Neural cell (in vitro differentiated cells): Measurements from ENCODE around the gene FOXS1. TPM values are rescaled to one million over a fixed set of nuclear protein-coding genes. Genes with fewer than 3 reads are reported as not detected.

Source experiments
- H2AFZ ChIP-seq: fragments of 200-600, 300-800 bp; sonication (generic), shearing (Covaris generic); 2 replicates; pipeline ENCODE4 v1.6.0; 2014; ENCODE audit warnings: low read depth, mild to moderate bottlenecking, antibody characterized with exemption, low read length, moderate library complexity
- H3F3A ChIP-seq: fragments of 200-600 bp; shearing (Covaris generic); 2 replicates; pipeline ENCODE4 v1.6.1; 2016; ENCODE audit warnings: mild to moderate bottlenecking, moderate library complexity, mixed read lengths, antibody characterized with exemption, low read length; ENCODE audit not compliant: insufficient read depth, poor library complexity, severe bottlenecking
- H3K27ac ChIP-seq: fragments of 200-600, 300-800 bp; sonication (generic), shearing (Covaris generic); 2 replicates; pipeline ENCODE4 v1.5.1; 2014; ENCODE audit warnings: mild to moderate bottlenecking, low read length, moderate library complexity
- H3K27me3 ChIP-seq: fragments of 300-800, 200-600 bp; sonication (generic), shearing (Covaris generic); 2 replicates; pipeline ENCODE4 v1.6.0; 2014; ENCODE audit warnings: mild to moderate bottlenecking, low read depth, low read length, moderate library complexity; ENCODE audit not compliant: insufficient read depth
- H3K36me3 ChIP-seq: fragments of 300-800, 200-600 bp; sonication (generic), shearing (Covaris generic); 2 replicates; pipeline ENCODE4 v1.5.1; 2014; ENCODE audit warnings: mild to moderate bottlenecking, antibody characterized with exemption, low read length, moderate library complexity; ENCODE audit not compliant: insufficient read depth
- H3K4me2 ChIP-seq: fragments of 300-800, 200-600 bp; sonication (generic), shearing (Covaris generic); 2 replicates; pipeline ENCODE4 v1.6.0; 2014; ENCODE audit warnings: mild to moderate bottlenecking, low read length
- H3K4me3 ChIP-seq: fragments of 300-800, 200-600 bp; sonication (generic), shearing (Covaris generic); 2 replicates; pipeline ENCODE4 v1.5.1; 2014; ENCODE audit warnings: mild to moderate bottlenecking, low read length, moderate library complexity
- H3K79me2 ChIP-seq: fragments of 200-600 bp; shearing (Covaris generic); replicated peaks from 2 replicates; pipeline ENCODE4 v1.6.0; 2014; ENCODE audit warnings: mild to moderate bottlenecking, low read length, moderate library complexity; ENCODE audit not compliant: insufficient read depth
- H3K9ac ChIP-seq: fragments of 300-800, 200-600 bp; sonication (generic), shearing (Covaris generic); 2 replicates; pipeline ENCODE4 v1.6.1; 2016; ENCODE audit warnings: mild to moderate bottlenecking, low read length, mixed read lengths
- H3K9me2 ChIP-seq: fragments of 200-600 bp; shearing (Covaris generic); 2 replicates; pipeline ENCODE4 v1.6.1; 2016; ENCODE audit warnings: mild to moderate bottlenecking, low read length, mixed read lengths; ENCODE audit not compliant: insufficient read depth
- H3K9me3 ChIP-seq: fragments of 200-600, 300-800 bp; sonication (generic), shearing (Covaris generic); 2 replicates; pipeline ENCODE4 v1.6.1; 2016; ENCODE audit warnings: mild to moderate bottlenecking, mixed run types, low read length, moderate library complexity, mixed read lengths
- H4K20me1 ChIP-seq: fragments of 200-600 bp; shearing (Covaris generic); 2 replicates; pipeline ENCODE4 v1.6.1; 2016; ENCODE audit warnings: mild to moderate bottlenecking, mixed run types; ENCODE audit not compliant: insufficient read depth
- EP300 ChIP-seq: fragments of 450-650 bp; conservative IDR thresholded peaks from 2 replicates; pipeline ENCODE4 v1.6.1; 2014; ENCODE audit warnings: antibody characterized with exemption, mild to moderate bottlenecking, moderate library complexity; ENCODE audit not compliant: poor library complexity, severe bottlenecking
- EZH2 ChIP-seq: fragments of 200-600, 300-800 bp; shearing (Covaris generic), sonication (generic); IDR thresholded peaks from 2 replicates; pipeline ENCODE4 v1.6.1; 2014; ENCODE audit warnings: antibody characterized with exemption, low read length, borderline replicate concordance, mild to moderate bottlenecking; ENCODE audit not compliant: insufficient read depth, poor library complexity, severe bottlenecking
- MXI1 ChIP-seq: fragments of 450-650 bp; conservative IDR thresholded peaks from 2 replicates; pipeline ENCODE4 v1.6.1; 2014; ENCODE audit warnings: antibody characterized with exemption, mild to moderate bottlenecking; ENCODE audit not compliant: poor library complexity, severe bottlenecking
- POLR2AphosphoS5 ChIP-seq: IDR thresholded peaks from 2 replicates; pipeline ENCODE4 v1.6.1; 2012
- RAD21 ChIP-seq: fragments of 450-650 bp; conservative IDR thresholded peaks from 2 replicates; pipeline ENCODE4 v1.6.1; 2014; ENCODE audit warnings: antibody characterized with exemption, mild to moderate bottlenecking, moderate library complexity
- SMC3 ChIP-seq: fragments of 450-650 bp; conservative IDR thresholded peaks from 2 replicates; pipeline ENCODE4 v1.6.1; 2014; ENCODE audit warnings: antibody characterized with exemption, mild to moderate bottlenecking, moderate library complexity; ENCODE audit not compliant: poor library complexity
- TAF1 ChIP-seq: IDR thresholded peaks from 2 replicates; pipeline ENCODE4 v1.6.1; 2012; ENCODE audit warnings: low read depth
- polyA minus RNA-seq: library from RNA; depleted of rRNA, polyadenylated mRNA; stranded (reverse); fragments of >200 nt; gene quantifications from 2 replicates; pipeline ENCODE4 v1.2.3, GENCODE V29; 2014
- polyA plus RNA-seq: library from polyadenylated mRNA; depleted of rRNA; stranded (reverse); fragments of >200 nt; gene quantifications from 2 replicates; pipeline ENCODE4 v1.2.3, GENCODE V29; 2014
- TF ChIP-seq, protein P1 (sequence below): IDR thresholded peaks from 2 replicates; pipeline ENCODE4 v1.6.1; 2012; ENCODE audit warnings: borderline replicate concordance
- TF ChIP-seq, protein P2 (sequence below): fragments of 450-650 bp; IDR thresholded peaks from 2 replicates; pipeline ENCODE4 v1.5.1; 2014; ENCODE audit warnings: antibody characterized with exemption, mild to moderate bottlenecking, moderate library complexity; ENCODE audit not compliant: poor library complexity, severe bottlenecking

The FOXS1 gene
- polyA plus RNA-seq: not detected in 2 replicates
- 0.58 TPM in 1 of 2 replicates, not detected in the other for polyA minus RNA-seq

DNA sequence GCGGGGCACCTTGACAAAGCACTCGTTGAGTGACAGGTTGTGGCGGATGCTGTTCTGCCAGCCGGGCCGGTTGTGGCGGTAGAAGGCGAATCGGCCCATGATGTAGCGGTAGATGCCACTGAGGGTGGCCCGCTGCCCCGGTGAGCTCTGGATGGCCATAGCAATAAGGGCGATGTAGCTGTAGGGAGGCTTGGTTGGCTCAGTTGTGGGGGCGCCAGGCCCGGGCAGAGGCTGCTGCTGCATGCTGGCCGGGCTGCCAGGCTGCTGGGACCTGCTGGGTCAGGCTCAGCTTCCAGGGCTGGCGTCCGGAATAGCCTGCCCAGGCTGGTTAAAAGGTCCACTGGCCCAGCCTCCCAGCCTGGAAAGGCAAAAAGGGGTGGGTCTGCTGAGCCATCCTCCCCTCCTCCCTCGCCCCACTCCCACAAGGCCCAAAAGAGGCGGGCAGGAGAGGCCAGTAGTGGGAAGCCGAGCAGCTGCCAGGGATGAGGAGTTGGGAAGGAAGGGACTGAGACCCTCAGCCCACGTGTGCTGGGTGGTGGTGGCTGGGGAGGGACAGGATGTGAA, at the start of gene FOXS1:
FOXS1 (minus strand) TSS at position 305 of the 564 bp plus-strand sequence; CDS start at position 243, 62 bp downstream.
- Histone ChIP-seq H3K9me2 (no peaks in the 10 kb centered on the region), H3K4me2 (no peak within 1 kb of the TSS), H3K9ac (no peak within 1 kb of the TSS), H3K4me3 (no peak within 1 kb of the TSS), H3F3A (no peaks in the 10 kb centered on the region), H3K27me3 (peaks cover 10% of the 10 kb centered on the region), H3K79me2 (no peaks in the 10 kb centered on the region), H3K9me3 (no peaks in the 10 kb centered on the region), H2AFZ (no peak within 1 kb of the TSS), H3K27ac (no peak within 1 kb of the TSS), H3K36me3 (no peaks in the 10 kb centered on the region), H4K20me1 (no peaks in the 10 kb centered on the region)
- TF ChIP-seq, protein P1, sequence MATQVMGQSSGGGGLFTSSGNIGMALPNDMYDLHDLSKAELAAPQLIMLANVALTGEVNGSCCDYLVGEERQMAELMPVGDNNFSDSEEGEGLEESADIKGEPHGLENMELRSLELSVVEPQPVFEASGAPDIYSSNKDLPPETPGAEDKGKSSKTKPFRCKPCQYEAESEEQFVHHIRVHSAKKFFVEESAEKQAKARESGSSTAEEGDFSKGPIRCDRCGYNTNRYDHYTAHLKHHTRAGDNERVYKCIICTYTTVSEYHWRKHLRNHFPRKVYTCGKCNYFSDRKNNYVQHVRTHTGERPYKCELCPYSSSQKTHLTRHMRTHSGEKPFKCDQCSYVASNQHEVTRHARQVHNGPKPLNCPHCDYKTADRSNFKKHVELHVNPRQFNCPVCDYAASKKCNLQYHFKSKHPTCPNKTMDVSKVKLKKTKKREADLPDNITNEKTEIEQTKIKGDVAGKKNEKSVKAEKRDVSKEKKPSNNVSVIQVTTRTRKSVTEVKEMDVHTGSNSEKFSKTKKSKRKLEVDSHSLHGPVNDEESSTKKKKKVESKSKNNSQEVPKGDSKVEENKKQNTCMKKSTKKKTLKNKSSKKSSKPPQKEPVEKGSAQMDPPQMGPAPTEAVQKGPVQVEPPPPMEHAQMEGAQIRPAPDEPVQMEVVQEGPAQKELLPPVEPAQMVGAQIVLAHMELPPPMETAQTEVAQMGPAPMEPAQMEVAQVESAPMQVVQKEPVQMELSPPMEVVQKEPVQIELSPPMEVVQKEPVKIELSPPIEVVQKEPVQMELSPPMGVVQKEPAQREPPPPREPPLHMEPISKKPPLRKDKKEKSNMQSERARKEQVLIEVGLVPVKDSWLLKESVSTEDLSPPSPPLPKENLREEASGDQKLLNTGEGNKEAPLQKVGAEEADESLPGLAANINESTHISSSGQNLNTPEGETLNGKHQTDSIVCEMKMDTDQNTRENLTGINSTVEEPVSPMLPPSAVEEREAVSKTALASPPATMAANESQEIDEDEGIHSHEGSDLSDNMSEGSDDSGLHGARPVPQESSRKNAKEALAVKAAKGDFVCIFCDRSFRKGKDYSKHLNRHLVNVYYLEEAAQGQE: no peak
- TF ChIP-seq POLR2AphosphoS5: no peak
- TF ChIP-seq, protein P2, sequence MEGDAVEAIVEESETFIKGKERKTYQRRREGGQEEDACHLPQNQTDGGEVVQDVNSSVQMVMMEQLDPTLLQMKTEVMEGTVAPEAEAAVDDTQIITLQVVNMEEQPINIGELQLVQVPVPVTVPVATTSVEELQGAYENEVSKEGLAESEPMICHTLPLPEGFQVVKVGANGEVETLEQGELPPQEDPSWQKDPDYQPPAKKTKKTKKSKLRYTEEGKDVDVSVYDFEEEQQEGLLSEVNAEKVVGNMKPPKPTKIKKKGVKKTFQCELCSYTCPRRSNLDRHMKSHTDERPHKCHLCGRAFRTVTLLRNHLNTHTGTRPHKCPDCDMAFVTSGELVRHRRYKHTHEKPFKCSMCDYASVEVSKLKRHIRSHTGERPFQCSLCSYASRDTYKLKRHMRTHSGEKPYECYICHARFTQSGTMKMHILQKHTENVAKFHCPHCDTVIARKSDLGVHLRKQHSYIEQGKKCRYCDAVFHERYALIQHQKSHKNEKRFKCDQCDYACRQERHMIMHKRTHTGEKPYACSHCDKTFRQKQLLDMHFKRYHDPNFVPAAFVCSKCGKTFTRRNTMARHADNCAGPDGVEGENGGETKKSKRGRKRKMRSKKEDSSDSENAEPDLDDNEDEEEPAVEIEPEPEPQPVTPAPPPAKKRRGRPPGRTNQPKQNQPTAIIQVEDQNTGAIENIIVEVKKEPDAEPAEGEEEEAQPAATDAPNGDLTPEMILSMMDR: no peak
- no peak for TF ChIP-seq MXI1
- TF ChIP-seq RAD21: no peak
- TF ChIP-seq TAF1: no peak
- no peak for TF ChIP-seq EP300
- no peak for TF ChIP-seq EZH2

DNA sequence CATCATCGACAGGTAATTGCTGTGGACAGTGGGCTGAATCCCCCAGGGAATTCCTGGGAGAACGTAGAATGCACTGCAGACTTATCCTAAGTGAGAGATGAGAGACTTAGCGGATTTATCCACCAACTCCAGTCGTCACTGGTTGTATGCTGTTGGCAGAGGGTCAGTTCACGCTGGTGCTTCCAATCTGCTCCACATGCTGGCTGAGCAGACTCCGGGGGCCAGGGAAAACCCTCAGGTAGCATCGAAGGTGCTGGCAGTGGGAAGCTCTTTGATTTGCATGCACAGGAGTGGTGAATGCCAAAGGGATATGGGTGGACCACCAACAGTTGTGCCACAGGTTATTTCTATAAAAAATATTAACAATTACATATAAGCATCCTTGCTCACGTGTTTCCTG, 45.2 kb upstream of the FOXS1 start:
- no peaks in the 10 kb centered on the region for H3K9me3 ChIP-seq

More for the DNA sequence above, 45.2 kb upstream of the FOXS1 start:
- Histone ChIP-seq H3K27me3 (no peaks in the 10 kb centered on the region), H3K27ac (no peak overlapping the region), H3K4me2 (no peak overlapping the region), H4K20me1 (no peaks in the 10 kb centered on the region), H3K79me2 (no peaks in the 10 kb centered on the region), H2AFZ (no peak overlapping the region), H3F3A (no peaks in the 10 kb centered on the region), H3K9ac (no peak overlapping the region), H3K9me2 (no peaks in the 10 kb centered on the region), H3K36me3 (no peaks in the 10 kb centered on the region), H3K4me3 (no peak overlapping the region)
- TF ChIP-seq SMC3: no peak
- TF ChIP-seq EP300: no peak
- TF ChIP-seq, protein P2: no peak
- no peak for TF ChIP-seq RAD21
- TF ChIP-seq, protein P1: no peak
- no peak for TF ChIP-seq TAF1
- no peak for TF ChIP-seq MXI1
- no peak for TF ChIP-seq POLR2AphosphoS5
- TF ChIP-seq EZH2: no peak
